Gastroesophageal sphincter (tissue), 3 donors: ENCODE measurements around the gene PF4V1.

Experiments used
- EP300 ChIP-seq: sonication (generic); formaldehyde crosslinking; IDR thresholded peaks from one replicate; pipeline ENCODE4 v1.6.1; 2017; ENCODE audit warnings: antibody characterized with exemption, mild to moderate bottlenecking
- POLR2A ChIP-seq, 2 donors: fragments of 450-650 bp; IDR thresholded peaks; one replicate each; pipeline ENCODE4 v1.6.1; 2017; ENCODE audit warnings: antibody characterized with exemption in 2 of 2, mild to moderate bottlenecking in 2 of 2, moderate library complexity in 1 of 2
- POLR2AphosphoS5 ChIP-seq: sonication (generic); formaldehyde crosslinking; IDR thresholded peaks from one replicate; pipeline ENCODE4 v1.6.1; 2017; ENCODE audit warnings: antibody characterized with exemption
- TF ChIP-seq, protein P1 (sequence below), 4 experiments: fragments of 200-600 bp in 2 of 4; fragments of 450-650 bp in 2 of 4; sonication (generic) in 1 of 4; IDR thresholded peaks; one replicate each; pipeline ENCODE4 v1.5.1; 2017 to 2019; ENCODE audit warnings: antibody characterized with exemption in 4 of 4, mild to moderate bottlenecking in 2 of 4, moderate library complexity in 2 of 4

DNA sequence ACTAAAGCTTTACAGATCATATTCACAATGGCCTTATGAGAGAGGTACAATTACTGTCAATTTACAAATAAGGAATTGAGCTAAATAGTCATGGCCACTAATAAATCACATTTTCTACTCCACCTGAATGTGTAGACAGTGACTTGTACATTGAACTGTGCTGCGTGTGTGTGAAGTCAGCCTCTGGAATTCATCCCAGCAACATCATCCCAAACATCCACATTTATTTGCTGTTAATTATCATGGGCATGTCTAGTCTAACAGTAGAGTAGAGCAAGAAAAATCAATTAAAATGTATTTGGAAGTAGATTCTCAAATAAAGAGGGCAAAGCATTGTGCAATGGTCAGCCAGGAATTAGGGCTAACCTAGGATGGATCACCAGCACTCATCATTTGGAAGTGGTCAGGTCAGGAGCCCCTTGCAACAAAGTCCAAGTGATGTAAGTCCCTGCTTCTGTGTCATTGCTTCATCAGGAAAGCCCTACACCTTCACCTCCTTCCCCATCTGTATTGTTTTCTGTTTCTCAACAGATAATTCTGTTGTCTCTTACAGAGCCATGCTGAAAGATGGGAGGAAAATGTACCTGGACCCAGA, 4.8 kb upstream of the PF4V1 start:
- TF ChIP-seq, protein P1, sequence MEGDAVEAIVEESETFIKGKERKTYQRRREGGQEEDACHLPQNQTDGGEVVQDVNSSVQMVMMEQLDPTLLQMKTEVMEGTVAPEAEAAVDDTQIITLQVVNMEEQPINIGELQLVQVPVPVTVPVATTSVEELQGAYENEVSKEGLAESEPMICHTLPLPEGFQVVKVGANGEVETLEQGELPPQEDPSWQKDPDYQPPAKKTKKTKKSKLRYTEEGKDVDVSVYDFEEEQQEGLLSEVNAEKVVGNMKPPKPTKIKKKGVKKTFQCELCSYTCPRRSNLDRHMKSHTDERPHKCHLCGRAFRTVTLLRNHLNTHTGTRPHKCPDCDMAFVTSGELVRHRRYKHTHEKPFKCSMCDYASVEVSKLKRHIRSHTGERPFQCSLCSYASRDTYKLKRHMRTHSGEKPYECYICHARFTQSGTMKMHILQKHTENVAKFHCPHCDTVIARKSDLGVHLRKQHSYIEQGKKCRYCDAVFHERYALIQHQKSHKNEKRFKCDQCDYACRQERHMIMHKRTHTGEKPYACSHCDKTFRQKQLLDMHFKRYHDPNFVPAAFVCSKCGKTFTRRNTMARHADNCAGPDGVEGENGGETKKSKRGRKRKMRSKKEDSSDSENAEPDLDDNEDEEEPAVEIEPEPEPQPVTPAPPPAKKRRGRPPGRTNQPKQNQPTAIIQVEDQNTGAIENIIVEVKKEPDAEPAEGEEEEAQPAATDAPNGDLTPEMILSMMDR (IDR thresholded peaks at IDR 0.05) = no peak
- TF ChIP-seq POLR2A (IDR thresholded peaks at IDR 0.05) (no peak), POLR2AphosphoS5 (no peak), EP300 (no peak)
